ENCODE results near the gene APRT. TPM values are rescaled to one million over a fixed set of nuclear protein-coding genes. Genes with fewer than 3 reads are reported as not detected.

Gene APRT
- total RNA-seq, 2 experiments from 2014 or later: 270 to 272 TPM

DNA sequence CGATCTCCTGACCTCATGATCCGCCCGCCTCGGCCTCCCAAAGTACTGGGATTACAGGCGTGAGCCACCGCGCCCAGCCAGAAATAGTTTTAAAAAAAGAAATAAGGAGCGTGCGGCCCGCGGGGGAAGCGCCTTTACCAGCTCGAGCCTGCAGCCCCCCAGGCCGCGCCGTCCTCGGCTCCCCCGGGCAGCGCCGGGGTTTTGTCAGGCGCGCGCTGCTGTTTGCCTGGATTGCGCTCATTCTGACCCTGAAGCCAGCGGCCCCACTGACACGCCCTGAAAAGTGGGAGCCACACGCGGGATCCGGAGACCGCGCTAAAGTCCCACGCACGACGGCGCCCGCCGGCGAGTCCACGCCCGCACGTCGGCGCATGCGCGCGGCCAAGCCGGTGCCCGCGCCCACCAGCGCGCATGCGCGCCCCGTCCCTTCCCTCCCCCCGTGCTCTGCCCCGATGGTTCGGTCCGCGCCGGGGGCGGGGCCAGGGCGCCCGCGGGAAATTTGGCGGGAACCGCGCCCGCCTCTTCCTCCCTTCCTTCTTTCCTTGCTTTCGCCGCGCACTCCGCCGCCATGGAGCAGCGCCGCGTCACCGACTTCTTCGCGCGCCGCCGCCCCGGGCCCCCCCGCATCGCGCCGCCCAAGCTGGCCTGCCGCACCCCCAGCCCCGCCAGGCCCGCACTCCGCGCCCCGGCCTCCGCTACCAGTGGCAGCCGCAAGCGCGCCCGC, 8.3 kb downstream of the APRT start, which contains the start of gene CDT1:
Gene CDT1, plus strand, starts transcription at position 526 of the 724 bp plus-strand sequence. Its CDS starts 43 bp downstream, at position 569.
- Mint-ChIP-seq H3K36me3 (peaks cover 41% of the 10 kb centered on the region), H3K27me3 (no peaks in the 10 kb centered on the region), H3K9me3 (no peaks in the 10 kb centered on the region), H3K27ac (peak within 1 kb of the TSS; percentile 91), H3K4me3 (peak within 1 kb of the TSS; percentile 84), H3K4me1 (ENCODE audit: low read depth) (peaks cover 27% of the 10 kb centered on the region)
- intact Hi-C loops (cut with micrococcal nuclease): loop anchor here (1.0 to 5.0 kb wide), 2 partner anchors 9 to 96 kb away; partner anchors contain the start of genes CTU2 and RNF166
- peak; percentile 90 for DNase-seq
- POLR2A ChIA-PET: interaction anchor here (0.6 to 1.8 kb wide), 6 partner anchors 7 to 54 kb away, joined by 4 to 10 read pairs (median 4); partner anchors contain the start of gene APRT
- CTCF ChIA-PET: interaction anchor here (0.8 to 1.2 kb wide), 4 partner anchors 8 to 66 kb away, joined by 3 to 7 read pairs (median 4); partner anchors contain the start of genes APRT and PIEZO1

DNA sequence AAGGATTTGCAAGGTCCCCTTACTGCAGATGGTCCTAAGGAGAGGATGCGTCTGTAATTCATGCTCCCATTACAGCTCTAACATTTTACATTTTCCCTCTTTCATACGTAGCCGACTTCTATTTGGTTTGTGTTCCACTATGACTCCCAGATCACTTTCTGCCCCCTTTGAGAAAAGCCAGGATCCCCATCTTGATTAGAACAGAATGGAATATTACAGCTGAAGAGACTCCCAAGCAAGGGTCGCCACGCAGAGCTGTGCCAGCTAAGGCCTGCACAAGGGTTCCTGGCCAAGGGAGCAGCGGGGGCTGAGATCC, 11.5 kb downstream of the APRT start:
- CTCF ChIA-PET: interaction anchor here (0.6 to 3.5 kb wide), 7 partner anchors 10 to 63 kb away, joined by 3 to 18 read pairs (median 3); partner anchors contain the start of genes APRT and PIEZO1
- no peaks in the 10 kb centered on the region for H3K9me3 Mint-ChIP-seq
- no peak for DNase-seq
- no peaks in the 10 kb centered on the region for H3K27me3 Mint-ChIP-seq
- peaks cover 20% of the 10 kb centered on the region for H3K4me1 Mint-ChIP-seq (ENCODE audit: low read depth)
- intact Hi-C loops (cut with micrococcal nuclease): loop anchor here (5.0 kb wide), 1 partner anchor 93 kb away; the partner anchor contains the start of genes CTU2 and RNF166
- no peak overlapping the region for H3K27ac Mint-ChIP-seq
- POLR2A ChIA-PET: interaction anchor here (1.5 kb wide), 1 partner anchor 9 kb away, joined by 10 read pairs; no protein-coding TSS in a partner anchor
- H3K36me3 Mint-ChIP-seq: peaks cover 13% of the 10 kb centered on the region
- no peak overlapping the region for H3K4me3 Mint-ChIP-seq

DNA sequence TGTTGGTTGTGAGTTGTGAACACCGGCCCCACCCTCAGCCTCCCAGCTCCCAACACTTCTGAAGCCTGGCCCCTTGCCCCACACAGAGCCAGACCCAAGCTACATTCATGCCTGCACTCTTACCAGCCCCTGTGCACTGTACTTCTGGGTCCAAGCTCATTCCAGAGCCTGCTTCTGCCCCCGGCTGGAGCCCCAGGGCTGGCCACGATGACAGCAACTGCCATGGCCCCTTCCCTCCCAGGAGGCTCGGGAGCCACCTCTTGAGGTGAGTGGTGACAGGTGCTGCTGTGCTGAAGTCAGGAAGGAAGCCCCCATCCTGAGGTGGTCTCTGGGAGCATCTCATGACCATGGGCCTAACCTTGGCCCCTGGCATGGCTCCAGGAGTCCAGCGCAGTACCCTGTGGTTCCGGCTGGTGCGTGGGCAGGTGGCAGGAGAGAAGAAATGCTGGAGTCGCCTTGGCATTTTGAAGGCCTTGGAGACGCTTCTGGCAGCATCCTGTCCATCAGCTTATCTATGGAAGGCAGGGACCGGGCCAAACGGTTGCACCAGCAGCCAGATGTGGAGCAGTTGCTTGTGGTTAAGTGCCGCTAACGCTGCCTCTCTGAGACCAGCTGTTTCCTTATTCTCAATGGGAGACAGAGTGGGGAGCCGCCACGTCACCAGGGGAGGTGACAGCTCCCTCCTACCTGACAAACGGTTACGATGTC, 12.0 kb downstream of the APRT start:
- DNase-seq: no peak
- Mint-ChIP-seq H3K27ac (no peak overlapping the region), H3K4me1 (ENCODE audit: low read depth) (peaks cover 25% of the 10 kb centered on the region), H3K36me3 (peaks cover 8% of the 10 kb centered on the region), H3K9me3 (no peaks in the 10 kb centered on the region), H3K4me3 (no peak overlapping the region), H3K27me3 (no peaks in the 10 kb centered on the region)
- POLR2A ChIA-PET: interaction anchor here (1.0 to 1.5 kb wide), 3 partner anchors 10 to 18 kb away, joined by 3 to 10 read pairs (median 3); partner anchors contain the start of gene APRT
- intact Hi-C loops (cut with micrococcal nuclease): loop anchor here (5.0 kb wide), 1 partner anchor 92 kb away; the partner anchor contains the start of genes CTU2 and RNF166
- CTCF ChIA-PET: interaction anchor here (0.6 to 3.5 kb wide), 7 partner anchors 11 to 63 kb away, joined by 3 to 18 read pairs (median 3); partner anchors contain the start of gene PIEZO1

DNA sequence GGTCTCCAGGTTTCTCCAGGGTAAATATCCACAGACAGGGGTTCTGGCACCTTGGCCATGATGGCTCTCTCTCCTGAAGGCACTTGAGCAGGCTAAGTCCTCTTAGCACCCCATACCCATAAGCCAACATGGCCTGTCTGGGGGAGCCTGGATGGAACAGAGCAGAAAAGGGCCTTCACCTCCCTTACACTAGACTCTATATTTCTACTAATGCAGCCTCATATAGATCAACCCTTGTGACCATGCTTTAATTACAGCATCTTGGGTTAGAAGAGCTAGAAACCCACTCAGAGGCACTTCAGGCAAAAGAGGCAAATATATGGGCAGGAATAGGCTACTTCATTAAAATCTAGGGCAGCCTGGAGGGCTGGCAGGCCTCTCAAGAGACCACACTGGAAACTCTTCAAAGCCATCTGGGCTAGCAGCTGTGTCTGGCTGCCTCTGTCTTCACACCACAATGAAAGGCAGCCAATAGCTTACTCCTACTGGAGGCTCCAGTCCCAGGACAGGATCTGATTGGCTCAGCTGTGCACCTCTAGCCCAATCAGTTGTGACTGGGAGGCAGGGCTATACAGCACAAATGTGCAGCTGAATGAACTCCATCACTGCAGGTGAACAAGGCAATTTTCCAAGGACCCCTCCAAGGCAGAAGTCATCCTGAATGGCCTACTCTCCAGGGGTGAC, 12.8 kb downstream of the APRT start:
- H3K27me3 Mint-ChIP-seq: no peaks in the 10 kb centered on the region
- POLR2A ChIA-PET: interaction anchor here (1.0 to 1.5 kb wide), 3 partner anchors 11 to 17 kb away, joined by 3 to 10 read pairs (median 3); partner anchors contain the start of gene APRT

DNA sequence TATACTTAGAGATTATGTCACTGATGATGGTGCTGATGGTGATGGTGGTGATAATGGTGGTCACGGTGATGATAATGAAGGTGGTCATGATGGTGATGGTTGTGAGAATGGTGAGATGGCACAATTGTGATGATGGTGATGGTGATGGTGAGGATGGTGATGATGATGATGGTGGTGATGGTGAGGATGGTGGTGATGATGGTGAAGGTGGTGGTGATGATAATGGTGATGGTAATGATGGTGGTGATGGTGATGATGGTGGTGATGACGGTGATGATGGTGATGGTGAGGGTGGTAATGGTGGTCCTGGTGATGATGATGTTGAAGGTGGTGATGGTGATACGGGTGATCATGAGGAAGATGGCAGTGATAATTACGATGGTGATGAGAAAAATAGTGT, 13.7 kb downstream of the APRT start:
- Mint-ChIP-seq H3K9me3 (no peaks in the 10 kb centered on the region), H3K36me3 (peaks cover 2% of the 10 kb centered on the region), H3K4me1 (ENCODE audit: low read depth) (peaks cover 35% of the 10 kb centered on the region), H3K27ac (no peak overlapping the region), H3K4me3 (no peak overlapping the region), H3K27me3 (no peaks in the 10 kb centered on the region)
- CTCF ChIA-PET: interaction anchor here (1.7 kb wide), 1 partner anchor 63 kb away, joined by 3 read pairs; no protein-coding TSS in a partner anchor
- intact Hi-C loops (cut with micrococcal nuclease): no loop called here
- no peak for DNase-seq
- POLR2A ChIA-PET: no interaction called here

More for the DNA sequence above, 12.8 kb downstream of the APRT start:
- Mint-ChIP-seq H3K36me3 (peaks cover 2% of the 10 kb centered on the region), H3K4me3 (no peak overlapping the region), H3K27ac (no peak overlapping the region), H3K4me1 (ENCODE audit: low read depth) (peaks cover 27% of the 10 kb centered on the region), H3K9me3 (no peaks in the 10 kb centered on the region)
- intact Hi-C loops (cut with micrococcal nuclease): no loop called here
- CTCF ChIA-PET: interaction anchor here (1.2 to 3.5 kb wide), 4 partner anchors 17 to 64 kb away, joined by 3 to 18 read pairs (median 10); no protein-coding TSS in a partner anchor
- no peak for DNase-seq

DNA sequence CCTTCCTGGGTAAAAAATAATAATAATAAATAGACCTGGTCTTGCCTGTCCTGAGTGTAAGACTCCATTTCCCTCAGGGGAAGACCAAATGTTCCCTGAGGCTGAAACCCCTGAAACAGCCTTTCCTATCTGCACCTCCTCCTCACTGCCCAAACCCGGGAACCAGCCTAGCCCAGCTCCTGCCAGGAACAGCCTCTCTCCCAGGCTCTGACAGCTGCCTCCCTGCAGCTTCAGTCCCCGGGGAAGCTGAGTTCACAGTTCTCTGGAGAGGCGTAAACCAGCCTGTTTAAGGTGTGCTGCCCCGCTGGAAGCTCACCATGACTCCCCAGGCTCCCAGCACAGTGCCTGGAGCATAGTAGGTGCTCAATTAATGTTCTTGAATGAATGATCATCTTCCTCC, 15.4 kb downstream of the APRT start:
- no peak overlapping the region for H3K4me3 Mint-ChIP-seq
- H3K36me3 Mint-ChIP-seq: no peaks in the 10 kb centered on the region
- no peaks in the 10 kb centered on the region for H3K9me3 Mint-ChIP-seq
- H3K4me1 Mint-ChIP-seq (ENCODE audit: low read depth): peaks cover 50% of the 10 kb centered on the region
- ChIA-PET POLR2A (interaction anchor here (1.2 kb wide), 1 partner anchor 14 kb away, joined by 3 read pairs; no protein-coding TSS in a partner anchor), CTCF (interaction anchor here (0.7 to 1.5 kb wide), 4 partner anchors 10 to 61 kb away, joined by 3 to 5 read pairs (median 4); partner anchors contain the start of gene PIEZO1)
- DNase-seq: no peak
- intact Hi-C loops (cut with micrococcal nuclease): no loop called here
- H3K27ac Mint-ChIP-seq: no peak overlapping the region
- no peaks in the 10 kb centered on the region for H3K27me3 Mint-ChIP-seq

DNA sequence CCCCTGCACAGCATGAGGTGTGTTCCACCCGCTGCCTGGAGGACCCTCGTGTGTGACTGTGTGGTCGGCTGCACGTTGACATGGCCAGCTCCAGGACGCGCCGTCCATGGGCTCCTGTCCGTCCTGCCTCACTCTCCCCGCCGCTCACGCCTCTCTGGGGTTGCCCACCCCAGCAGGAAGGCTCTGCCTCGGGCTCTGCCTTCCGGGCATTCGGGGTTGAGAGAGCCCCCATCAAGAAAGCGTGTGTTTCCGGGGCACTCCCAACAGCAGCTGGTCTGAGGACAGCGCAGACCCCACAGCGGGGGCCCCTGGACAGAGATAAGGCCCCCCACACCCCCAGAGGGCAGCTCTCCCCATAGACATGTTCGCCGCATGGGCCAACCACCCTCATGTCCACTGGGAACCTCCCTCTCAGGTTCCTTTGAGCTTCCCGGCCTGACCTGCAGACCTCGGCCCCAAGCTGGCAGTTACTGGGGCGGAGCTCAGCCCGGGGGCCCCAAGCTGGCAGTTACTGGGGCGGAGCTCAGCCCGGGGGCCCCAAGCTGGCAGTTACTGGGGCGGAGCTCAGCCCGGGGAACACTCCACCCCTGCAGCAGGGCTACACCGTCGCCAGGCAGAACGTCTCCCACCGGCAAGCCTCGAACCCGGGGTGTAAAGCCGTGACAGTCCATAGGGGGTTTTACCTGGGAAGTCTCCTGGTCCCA, 18.3 kb downstream of the APRT start:
- H3K27ac Mint-ChIP-seq: peak overlapping the region; percentile 45
- peaks cover 54% of the 10 kb centered on the region for H3K4me1 Mint-ChIP-seq (ENCODE audit: low read depth)
- no peaks in the 10 kb centered on the region for H3K36me3 Mint-ChIP-seq
- ChIA-PET POLR2A (interaction anchor here (1.2 to 1.6 kb wide), 3 partner anchors 8 to 91 kb away, joined by 3 to 5 read pairs (median 3); partner anchors contain the start of gene CDT1), CTCF (interaction anchor here (0.7 to 2.1 kb wide), 8 partner anchors 10 to 160 kb away, joined by 3 to 11 read pairs (median 4); partner anchors contain the start of genes APRT, GALNS and TRAPPC2L)
- peak overlapping the region; percentile 32 for H3K4me3 Mint-ChIP-seq
- intact Hi-C loops (cut with micrococcal nuclease): no loop called here
- DNase-seq: peak; percentile 64
- no peaks in the 10 kb centered on the region for H3K9me3 Mint-ChIP-seq
- no peaks in the 10 kb centered on the region for H3K27me3 Mint-ChIP-seq

DNA sequence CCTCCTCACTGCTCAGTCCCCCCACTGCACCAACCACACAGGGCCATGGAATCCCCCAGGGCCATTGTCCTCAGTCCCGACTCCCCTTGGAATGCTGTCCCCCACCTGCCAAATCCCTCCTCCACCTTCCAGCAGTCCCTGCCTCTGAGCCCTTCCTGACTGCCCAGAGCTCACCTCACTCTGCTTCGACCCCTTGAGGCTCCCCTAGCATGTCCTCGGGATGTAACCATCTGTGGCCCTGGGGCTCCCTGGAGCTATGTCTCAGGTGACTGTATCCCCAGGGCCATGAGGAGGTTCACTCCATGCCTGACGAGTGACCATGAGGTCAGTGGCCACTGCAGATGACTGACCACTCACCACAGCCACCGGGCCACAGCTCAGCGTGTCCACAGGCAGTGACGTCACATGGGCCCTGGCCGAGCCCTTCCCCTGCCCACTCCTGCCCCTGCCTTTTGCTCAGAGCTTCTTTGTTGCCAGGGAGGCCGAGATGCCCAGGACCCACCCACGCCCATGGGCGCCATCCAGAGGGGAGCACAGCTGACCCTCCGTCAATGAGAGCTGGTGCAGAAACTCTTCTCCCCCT, 19.0 kb downstream of the APRT start:
- no peaks in the 10 kb centered on the region for H3K27me3 Mint-ChIP-seq
- CTCF ChIA-PET: interaction anchor here (0.7 to 2.1 kb wide), 5 partner anchors 19 to 76 kb away, joined by 3 to 11 read pairs (median 6); partner anchors contain the start of genes APRT, GALNS and TRAPPC2L
- POLR2A ChIA-PET: interaction anchor here (1.2 to 1.6 kb wide), 3 partner anchors 9 to 91 kb away, joined by 3 to 5 read pairs (median 3); partner anchors contain the start of gene CDT1
- H3K36me3 Mint-ChIP-seq: no peaks in the 10 kb centered on the region
- peak overlapping the region; percentile 16 for H3K4me3 Mint-ChIP-seq
- intact Hi-C loops (cut with micrococcal nuclease): no loop called here
- no peaks in the 10 kb centered on the region for H3K9me3 Mint-ChIP-seq
- peak overlapping the region; percentile 3 for H3K27ac Mint-ChIP-seq
- DNase-seq: no peak
- H3K4me1 Mint-ChIP-seq (ENCODE audit: low read depth): peaks cover 54% of the 10 kb centered on the region

DNA sequence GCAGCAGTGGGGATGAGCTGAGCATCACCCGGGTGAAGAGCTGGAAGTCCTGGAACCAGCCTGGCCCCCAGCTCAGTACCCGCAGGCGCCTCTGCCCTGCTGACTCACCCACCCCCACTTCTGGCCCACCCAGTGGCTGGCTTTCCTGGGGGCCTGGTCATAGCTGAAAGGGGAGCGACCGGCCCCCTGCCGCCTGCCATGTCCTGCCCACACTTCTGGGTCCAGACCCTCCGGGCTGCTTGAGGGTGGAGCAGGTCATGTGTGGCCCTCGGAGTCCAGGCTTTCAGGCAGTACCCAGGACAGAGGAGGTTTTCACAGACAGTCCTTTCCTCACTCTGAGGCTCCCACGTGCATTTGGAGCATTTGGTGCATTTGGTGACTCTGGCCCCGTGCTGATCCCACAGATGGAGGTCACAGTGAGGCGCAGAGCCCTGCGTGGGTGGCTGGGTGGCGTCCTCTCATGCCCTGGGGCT, 19.6 kb downstream of the APRT start:
- ChIA-PET POLR2A (interaction anchor here (1.6 kb wide), 1 partner anchor 11 kb away, joined by 5 read pairs; the partner anchor contains the start of gene CDT1), CTCF (interaction anchor here (1.8 to 2.1 kb wide), 2 partner anchors 20 to 65 kb away, joined by 6 to 9 read pairs; partner anchors contain the start of genes APRT, GALNS and TRAPPC2L)
- DNase-seq: no peak
- Mint-ChIP-seq H3K27ac (peak overlapping the region; percentile 19), H3K27me3 (no peaks in the 10 kb centered on the region), H3K36me3 (no peaks in the 10 kb centered on the region), H3K4me1 (ENCODE audit: low read depth) (peaks cover 54% of the 10 kb centered on the region), H3K9me3 (no peaks in the 10 kb centered on the region), H3K4me3 (no peak overlapping the region)
- intact Hi-C loops (cut with micrococcal nuclease): no loop called here
